Measurements from ENCODE around the gene MEIS2. TPM values are rescaled to one million over a fixed set of nuclear protein-coding genes. Genes with fewer than 3 reads are reported as not detected.

MEIS2 gene
- polyA plus RNA-seq, 2 of the 4 experiments (the other 2 are of a cell fraction): 7.3 to 11.1 TPM

DNA sequence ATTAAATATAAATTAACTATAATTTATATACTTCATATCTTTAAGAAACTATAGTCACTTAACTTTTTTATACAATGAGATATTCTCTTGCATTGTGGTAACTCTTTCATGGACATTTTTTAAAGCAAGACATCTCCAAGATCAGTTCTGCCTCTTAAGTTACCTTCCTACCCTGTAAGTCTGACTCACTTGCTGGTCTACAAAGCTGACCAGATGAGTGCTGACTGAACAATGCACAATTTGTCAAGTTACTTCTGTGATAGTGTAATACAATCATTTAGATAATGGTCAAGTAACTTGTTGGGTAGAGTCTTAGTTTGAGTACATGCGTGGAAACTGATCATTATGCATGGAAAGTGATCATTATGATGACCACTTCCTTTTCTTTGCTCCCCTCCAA is 145.9 kb downstream of the MEIS2 start:
- FAIRE-seq: no peak
- H3K4me2 ChIP-seq: no peak overlapping the region
- H3K27ac ChIP-seq: no peak overlapping the region
- TF ChIP-seq CHD4 (IDR thresholded peaks at IDR 0.05; ENCODE audit: borderline replicate concordance) (no peak), EHMT2 (IDR thresholded peaks at IDR 0.05; ENCODE audit: low read depth) (no peak), NPAS2 (CRISPR knock-in tag; IDR thresholded peaks at IDR 0.05; ENCODE audit: borderline replicate concordance) (no peak), TFCP2L1 (CRISPR knock-in tag; IDR thresholded peaks at IDR 0.05) (no peak), JUNB (IDR thresholded peaks at IDR 0.05) (no peak), RFX5 (IDR thresholded peaks at IDR 0.05) (no peak), HOXB13 (CRISPR knock-in tag; IDR thresholded peaks at IDR 0.05; ENCODE audit: low read depth) (no peak), MAFK (IDR thresholded peaks at IDR 0.05; ENCODE audit: partially characterized antibody) (no peak), CEBPB (IDR thresholded peaks at IDR 0.05) (no peak)
- peak in 1 of 2 experiments; percentile 0 for DNase-seq (ENCODE audit: low read depth in 1 of 2, low spot score in 1 of 2)
- ATAC-seq: no peak
- POLR2A ChIA-PET: no interaction called here
- H3K4me1 ChIP-seq: no peaks in the 10 kb centered on the region
- CTCF ChIA-PET: no interaction called here
- H3K4me3 ChIP-seq: no peak overlapping the region
- 100% methylated on average over 1 of the region's 1 CpG for WGBS (ENCODE audit: missing lambda C conversion rate)
- no peaks in the 10 kb centered on the region for H3K9me3 ChIP-seq

DNA sequence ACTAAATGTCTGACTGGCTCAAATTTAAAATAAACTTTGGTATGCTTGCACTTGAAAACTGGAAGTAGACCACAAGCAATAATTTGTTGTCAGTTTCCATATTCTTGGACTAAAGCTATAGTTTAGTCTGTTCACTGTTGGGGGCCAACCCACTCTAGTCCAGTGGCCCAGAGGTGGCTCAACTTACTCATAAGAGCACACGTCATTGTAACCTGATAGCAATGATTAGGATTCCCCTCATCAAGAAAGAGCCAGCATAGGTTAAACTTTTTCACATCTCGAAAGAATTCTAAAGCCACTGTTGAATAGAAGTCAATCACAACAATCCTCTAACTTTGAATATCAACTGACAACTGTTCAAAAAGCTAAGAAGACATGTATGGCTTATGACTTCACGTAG is 147.0 kb downstream of the MEIS2 start:
- H3K4me1 ChIP-seq: no peaks in the 10 kb centered on the region
- POLR2A ChIA-PET: no interaction called here
- 94% methylated on average over 3 of the region's 3 CpGs for WGBS (ENCODE audit: missing lambda C conversion rate)
- H3K4me3 ChIP-seq: no peak overlapping the region
- H3K4me2 ChIP-seq: no peak overlapping the region
- H3K9me3 ChIP-seq: no peaks in the 10 kb centered on the region
- H3K27ac ChIP-seq: no peak overlapping the region
- no peak for FAIRE-seq
- ATAC-seq: no peak
- DNase-seq (ENCODE audit: low read depth in 1 of 2, low spot score in 1 of 2): no peak
- TF ChIP-seq TP53 (CRISPR knock-in tag; IDR thresholded peaks at IDR 0.05) (no peak), EHF (CRISPR knock-in tag; IDR thresholded peaks at IDR 0.05) (no peak), NPAS2 (CRISPR knock-in tag; IDR thresholded peaks at IDR 0.05; ENCODE audit: borderline replicate concordance) (no peak), RFX5 (IDR thresholded peaks at IDR 0.05) (no peak), POLR2AphosphoS2 (conservative IDR thresholded peaks at IDR 0.05; ENCODE audit: low read length) (no peak), POLR2A (IDR thresholded peaks at IDR 0.05; ENCODE audit: low read length) (no peak), JUN (IDR thresholded peaks at IDR 0.05) (no peak), MAX (IDR thresholded peaks at IDR 0.05) (no peak)
- TF ChIP-seq, protein P1, sequence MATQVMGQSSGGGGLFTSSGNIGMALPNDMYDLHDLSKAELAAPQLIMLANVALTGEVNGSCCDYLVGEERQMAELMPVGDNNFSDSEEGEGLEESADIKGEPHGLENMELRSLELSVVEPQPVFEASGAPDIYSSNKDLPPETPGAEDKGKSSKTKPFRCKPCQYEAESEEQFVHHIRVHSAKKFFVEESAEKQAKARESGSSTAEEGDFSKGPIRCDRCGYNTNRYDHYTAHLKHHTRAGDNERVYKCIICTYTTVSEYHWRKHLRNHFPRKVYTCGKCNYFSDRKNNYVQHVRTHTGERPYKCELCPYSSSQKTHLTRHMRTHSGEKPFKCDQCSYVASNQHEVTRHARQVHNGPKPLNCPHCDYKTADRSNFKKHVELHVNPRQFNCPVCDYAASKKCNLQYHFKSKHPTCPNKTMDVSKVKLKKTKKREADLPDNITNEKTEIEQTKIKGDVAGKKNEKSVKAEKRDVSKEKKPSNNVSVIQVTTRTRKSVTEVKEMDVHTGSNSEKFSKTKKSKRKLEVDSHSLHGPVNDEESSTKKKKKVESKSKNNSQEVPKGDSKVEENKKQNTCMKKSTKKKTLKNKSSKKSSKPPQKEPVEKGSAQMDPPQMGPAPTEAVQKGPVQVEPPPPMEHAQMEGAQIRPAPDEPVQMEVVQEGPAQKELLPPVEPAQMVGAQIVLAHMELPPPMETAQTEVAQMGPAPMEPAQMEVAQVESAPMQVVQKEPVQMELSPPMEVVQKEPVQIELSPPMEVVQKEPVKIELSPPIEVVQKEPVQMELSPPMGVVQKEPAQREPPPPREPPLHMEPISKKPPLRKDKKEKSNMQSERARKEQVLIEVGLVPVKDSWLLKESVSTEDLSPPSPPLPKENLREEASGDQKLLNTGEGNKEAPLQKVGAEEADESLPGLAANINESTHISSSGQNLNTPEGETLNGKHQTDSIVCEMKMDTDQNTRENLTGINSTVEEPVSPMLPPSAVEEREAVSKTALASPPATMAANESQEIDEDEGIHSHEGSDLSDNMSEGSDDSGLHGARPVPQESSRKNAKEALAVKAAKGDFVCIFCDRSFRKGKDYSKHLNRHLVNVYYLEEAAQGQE (IDR thresholded peaks at IDR 0.05): no peak
- TF ChIP-seq, protein P2, sequence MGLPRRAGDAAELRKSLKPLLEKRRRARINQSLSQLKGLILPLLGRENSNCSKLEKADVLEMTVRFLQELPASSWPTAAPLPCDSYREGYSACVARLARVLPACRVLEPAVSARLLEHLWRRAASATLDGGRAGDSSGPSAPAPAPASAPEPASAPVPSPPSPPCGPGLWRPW (IDR thresholded peaks at IDR 0.05): no peak
- CTCF ChIA-PET: no interaction called here

- TF ChIP-seq, protein P3, sequence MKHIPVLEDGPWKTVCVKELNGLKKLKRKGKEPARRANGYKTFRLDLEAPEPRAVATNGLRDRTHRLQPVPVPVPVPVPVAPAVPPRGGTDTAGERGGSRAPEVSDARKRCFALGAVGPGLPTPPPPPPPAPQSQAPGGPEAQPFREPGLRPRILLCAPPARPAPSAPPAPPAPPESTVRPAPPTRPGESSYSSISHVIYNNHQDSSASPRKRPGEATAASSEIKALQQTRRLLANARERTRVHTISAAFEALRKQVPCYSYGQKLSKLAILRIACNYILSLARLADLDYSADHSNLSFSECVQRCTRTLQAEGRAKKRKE (CRISPR knock-in tag; IDR thresholded peaks at IDR 0.05; ENCODE audit: low read depth): no peak
- TF ChIP-seq CHD4 (IDR thresholded peaks at IDR 0.05; ENCODE audit: borderline replicate concordance): no peak
- no peak for TF ChIP-seq POLR2A (IDR thresholded peaks at IDR 0.05; ENCODE audit: low read length)
- TF ChIP-seq MAZ (IDR thresholded peaks at IDR 0.05; ENCODE audit: borderline replicate concordance, low read depth, low read length): no peak
- TF ChIP-seq HMGXB4 (CRISPR knock-in tag; IDR thresholded peaks at IDR 0.05; ENCODE audit: borderline replicate concordance): no peak
- no peak for TF ChIP-seq EP300 (IDR thresholded peaks at IDR 0.05)
- TF ChIP-seq USF2 (IDR thresholded peaks at IDR 0.05): no peak
- TF ChIP-seq HEYL (CRISPR knock-in tag; IDR thresholded peaks at IDR 0.05): no peak
- no peak for TF ChIP-seq ELK1 (IDR thresholded peaks at IDR 0.05; ENCODE audit: low read depth, low read length)
- FAIRE-seq: no peak
- no peak overlapping the region for H3K4me2 ChIP-seq
- H3K9me3 ChIP-seq: no peaks in the 10 kb centered on the region
- POLR2A ChIA-PET: no interaction called here
- WGBS (ENCODE audit: missing lambda C conversion rate): 56% methylated on average over 6 of the region's 6 CpGs
- H3K27ac ChIP-seq: no peak overlapping the region
- H3K4me1 ChIP-seq: no peaks in the 10 kb centered on the region
- DNase-seq (ENCODE audit: low read depth in 1 of 2, low spot score in 1 of 2): peak in 1 of 2 experiments; percentile 2
- ATAC-seq: no peak
- CTCF ChIA-PET: no interaction called here
- no peak overlapping the region for H3K4me3 ChIP-seq
Observed at GRCh38 chr15:36951731-36952247, 148.6 kb downstream of the MEIS2 start.
